Stimulated activated CD8-positive, alpha-beta memory T cell treated with anti-CD3 and anti-CD28 coated beads, Interleukin-7, amount 100 ng/mL, for 48 hours (primary cell): ENCODE data around the gene EIF2B1.
A peak's percentile ranks its signal among the peaks of the same experiment; 100 is the strongest.
"Not testable (repeated sequence)": the region's sequence is repeated elsewhere in the genome, so short reads cannot be mapped to it uniquely, and the experiment has no call there.

Experiments
- DNase-seq, 2 donors: peaks; one replicate each; pipeline ENCODE4 v3.0.0-alpha.2; 2020; ENCODE audit warnings: low read depth in 1 of 2; ENCODE audit errors: extremely low read depth in 1 of 2

Gene EIF2B1

DNA sequence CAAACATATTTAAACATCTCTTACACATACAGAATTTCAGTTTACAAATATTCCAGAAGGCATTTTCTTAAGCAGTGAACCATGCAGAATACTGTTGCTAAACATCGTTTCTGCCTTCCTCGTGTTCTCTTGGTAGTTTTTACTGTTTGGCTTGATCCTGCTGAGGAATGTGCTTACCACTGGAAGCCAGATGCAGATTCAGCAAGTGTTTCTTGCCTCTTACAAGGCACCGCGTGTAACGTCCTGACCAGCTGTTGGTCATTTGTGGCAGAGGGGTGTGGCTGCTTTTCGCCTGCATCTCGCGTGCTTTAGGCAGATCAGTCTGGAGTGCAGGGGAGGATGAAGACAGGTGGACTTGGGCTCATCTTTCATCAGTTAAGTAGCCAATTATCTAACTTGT lies 12.4 kb downstream of the EIF2B1 start:
- no peak for DNase-seq

GRCh38 chr12:123617580-123617979 lies 15.9 kb downstream of the EIF2B1 start:
- no peak for DNase-seq

- no peak for DNase-seq
Observed at GRCh38 chr12:123617144-123617543, 16.3 kb downstream of the EIF2B1 start.

- no peak for DNase-seq
Observed at GRCh38 chr12:123614531-123614930, 19.0 kb downstream of the EIF2B1 start.

DNA sequence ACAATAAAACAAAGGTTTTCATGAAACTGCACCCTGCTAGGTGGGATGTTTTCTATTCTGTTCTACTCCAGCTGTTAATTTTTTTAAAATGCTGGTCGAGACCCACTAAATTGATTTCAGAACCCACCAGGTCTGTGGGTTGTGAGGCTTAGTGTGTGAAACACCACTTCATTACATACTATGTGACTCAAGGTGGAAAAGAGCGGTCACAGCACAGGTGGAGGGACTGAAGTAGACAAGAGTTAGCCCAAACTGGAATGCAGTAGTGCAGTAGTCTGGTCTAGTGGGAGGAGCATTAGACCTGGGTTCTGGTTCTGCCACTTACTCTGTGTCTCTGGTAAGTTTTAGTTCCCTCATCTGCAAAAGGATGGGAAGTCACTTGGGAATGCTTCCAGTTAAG lies 19.4 kb downstream of the EIF2B1 start:
- peak in 1 of 2 donors; percentile 21 for DNase-seq

DNA sequence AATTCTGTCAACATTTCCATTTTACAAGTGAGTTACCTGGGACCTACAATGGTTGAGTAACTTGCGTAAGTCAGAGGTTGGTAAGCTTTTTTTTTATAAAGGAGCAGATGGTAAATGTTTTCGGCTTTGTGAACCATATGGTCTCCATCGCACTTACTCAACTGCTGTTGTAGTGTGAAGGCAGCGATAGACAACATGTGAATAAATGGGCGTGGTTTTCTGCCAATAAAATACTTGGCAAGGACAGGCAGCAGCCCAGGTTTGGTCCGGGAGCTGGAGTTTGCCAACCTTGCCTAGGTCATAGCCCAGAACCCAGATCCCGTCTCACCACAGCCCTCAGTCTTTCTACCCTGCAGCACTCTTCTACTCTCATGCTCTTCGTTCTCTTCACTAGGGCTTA lies 25.3 kb downstream of the EIF2B1 start:
- no peak for DNase-seq

- DNase-seq: no peak
Observed at GRCh38 chr12:123607756-123608155, 25.7 kb downstream of the EIF2B1 start.

DNA sequence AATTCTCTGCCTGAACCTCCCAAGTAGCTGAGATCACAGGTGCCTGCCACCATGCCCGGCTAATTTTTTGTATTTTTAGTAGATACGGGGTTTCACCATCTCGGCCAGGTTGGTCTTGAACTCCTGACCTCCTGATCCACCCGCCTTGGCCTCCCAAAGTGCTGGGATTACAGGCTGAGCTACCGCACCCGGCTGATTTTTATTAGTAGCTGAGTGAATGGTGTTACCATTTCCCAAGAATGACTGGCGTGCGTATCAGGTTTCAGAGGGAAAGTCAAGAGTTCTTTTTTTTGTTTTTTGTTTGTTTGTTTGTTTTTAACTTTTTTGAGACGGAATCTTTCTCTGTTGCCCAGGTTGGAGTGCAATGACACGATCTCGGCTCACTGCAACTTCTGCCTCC lies 30.0 kb downstream of the EIF2B1 start:
- not testable (repeated sequence) for DNase-seq

- DNase-seq: no peak
Observed at GRCh38 chr12:123602651-123603195, 30.8 kb downstream of the EIF2B1 start.

DNA sequence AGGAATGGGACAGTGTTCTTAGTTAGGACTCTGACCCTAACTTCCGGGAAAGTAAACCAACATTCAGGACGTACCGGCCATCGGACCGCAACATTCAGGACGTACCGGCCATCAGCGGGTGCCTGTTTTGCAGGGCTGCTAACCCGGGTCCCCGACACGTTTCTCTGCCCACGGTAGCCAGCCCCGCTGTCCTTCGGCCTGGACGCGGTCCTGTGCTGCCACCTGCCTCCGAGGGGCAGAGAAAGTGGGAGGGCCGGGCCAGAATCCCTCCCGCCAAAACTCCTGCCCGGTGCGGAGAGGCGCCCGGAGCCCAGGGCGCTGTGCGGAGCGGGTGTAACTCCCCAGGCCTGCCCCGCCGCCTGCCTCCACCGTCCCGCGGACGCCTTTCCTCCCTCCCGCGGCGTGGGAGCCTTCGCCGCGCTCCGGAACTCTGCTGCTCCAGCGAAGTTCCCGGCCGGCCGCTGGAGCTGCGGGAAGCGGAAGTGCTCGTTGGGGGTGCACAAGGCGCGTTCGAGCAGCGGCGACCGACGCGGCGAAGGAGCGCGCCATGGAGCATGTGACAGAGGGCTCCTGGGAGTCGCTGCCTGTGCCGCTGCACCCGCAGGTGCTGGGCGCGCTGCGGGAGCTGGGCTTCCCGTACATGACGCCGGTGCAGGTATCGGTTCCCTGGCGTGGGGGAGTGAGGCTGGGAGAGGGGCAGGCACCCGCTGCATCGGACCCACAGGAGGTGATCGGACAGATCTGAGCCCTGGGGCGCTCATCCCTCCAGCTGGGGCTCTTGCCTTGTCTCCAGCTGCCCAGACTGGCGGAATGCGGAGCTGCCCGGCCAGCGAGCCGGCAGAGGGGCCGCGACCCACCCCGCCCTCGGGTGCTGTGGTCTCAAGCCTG lies 31.6 kb downstream of the EIF2B1 start, which contains the start of gene DDX55:
DDX55 (plus strand) TSS at position 498 of the 888 bp plus-strand sequence; CDS start at position 548, 50 bp downstream.
- peak; percentile 71 to 73 for DNase-seq

DNA sequence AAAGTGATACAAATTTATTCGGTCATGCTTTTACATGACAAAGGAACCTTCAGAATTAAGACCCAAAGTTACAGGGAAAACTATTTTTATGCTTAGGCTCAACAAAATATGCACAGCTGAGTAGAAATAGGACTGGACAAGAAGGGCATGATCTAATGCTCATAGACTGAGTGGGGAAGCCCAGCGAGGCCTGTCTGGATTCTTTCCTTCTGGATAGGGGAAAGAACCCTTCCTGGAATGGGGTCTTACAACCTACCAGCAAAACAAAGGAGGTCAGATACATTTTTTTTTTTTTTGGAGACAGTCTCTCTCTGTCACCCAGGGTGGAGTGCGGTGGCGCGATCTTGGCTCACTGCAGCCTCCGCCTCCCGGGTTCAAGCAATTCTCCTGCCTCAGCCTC lies 33.8 kb downstream of the EIF2B1 start:
- DNase-seq: no peak

DNA sequence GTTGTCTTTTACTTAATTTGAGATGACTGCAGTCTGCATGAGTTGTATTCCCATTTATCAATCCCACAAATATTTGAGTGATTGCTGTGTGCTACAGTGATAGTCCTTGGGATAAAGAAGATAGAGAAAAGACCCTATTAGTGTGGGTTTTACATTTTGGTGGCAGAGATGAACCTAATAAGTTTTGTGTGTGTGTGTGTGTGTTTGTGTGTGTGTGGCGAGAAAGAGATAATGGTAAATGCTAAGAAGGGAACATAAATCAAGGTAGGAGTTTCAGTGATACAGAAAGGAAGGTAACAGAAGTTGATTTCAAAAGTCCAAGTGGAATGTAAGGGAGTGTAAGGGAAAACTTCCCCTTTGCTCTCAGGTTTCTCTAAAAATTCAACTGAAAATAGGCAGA lies 34.2 kb downstream of the EIF2B1 start:
- no peak for DNase-seq

- DNase-seq: no peak
Observed at GRCh38 chr12:123598522-123598921, 35.0 kb downstream of the EIF2B1 start.

DNA sequence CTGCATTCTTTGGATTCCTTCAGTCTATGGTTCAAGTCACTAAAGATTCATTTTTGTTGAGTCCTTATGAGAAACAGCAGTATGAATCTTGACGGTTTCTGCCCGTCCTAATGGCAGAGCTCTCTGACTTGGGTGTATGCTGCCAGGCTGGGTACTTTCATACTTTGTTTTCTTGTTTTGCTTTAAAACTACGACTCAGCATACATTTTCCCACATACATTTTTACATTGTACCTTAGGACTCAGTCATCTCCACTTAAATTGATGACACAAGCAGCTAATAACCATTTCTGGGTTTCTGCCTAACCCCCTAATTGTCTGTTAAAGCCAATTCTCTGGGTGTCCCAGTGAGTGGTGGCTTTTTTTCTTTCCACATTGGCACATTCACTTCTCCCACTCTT lies 36.4 kb downstream of the EIF2B1 start:
- no peak for DNase-seq

- no peak for DNase-seq
Observed at GRCh38 chr12:123595729-123596128, 37.8 kb downstream of the EIF2B1 start.

DNA sequence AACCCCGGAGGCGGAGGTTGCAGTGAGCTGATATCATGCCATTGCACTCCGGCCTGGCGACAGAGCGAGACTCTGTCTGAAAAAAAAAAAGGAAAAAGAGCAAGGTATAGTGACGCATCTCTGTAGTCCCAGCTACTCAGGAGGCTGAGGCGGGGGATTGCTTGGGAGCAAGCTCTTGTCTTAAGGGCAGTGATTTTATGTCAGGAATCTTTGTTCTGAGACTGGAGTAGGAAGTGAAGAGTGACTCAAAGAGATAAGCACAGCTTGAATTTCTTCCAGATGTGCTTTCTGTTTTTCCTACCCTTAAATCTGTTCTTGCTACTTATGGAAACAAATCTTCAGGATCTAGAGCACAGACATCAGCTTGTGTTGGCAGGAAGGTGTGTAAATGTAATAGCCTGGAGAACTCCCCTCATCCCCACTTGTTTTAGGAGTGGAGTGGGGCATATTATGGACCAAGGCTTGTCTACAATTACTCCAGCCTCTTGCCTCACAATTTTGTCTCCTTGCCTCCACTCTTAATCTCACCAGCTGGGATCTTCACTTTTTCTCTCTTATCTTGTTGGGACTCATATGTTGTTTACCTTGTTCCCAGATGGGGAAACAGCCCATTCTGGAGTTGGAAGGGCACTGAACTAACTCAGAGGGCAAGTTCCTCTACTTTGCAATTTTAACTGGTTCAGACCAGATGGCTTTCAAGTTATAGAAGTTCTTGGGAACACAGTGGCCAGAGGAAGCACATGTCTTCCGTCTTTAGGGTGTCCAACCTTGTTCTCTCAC lies 41.6 kb downstream of the EIF2B1 start:
- no peak for DNase-seq

- no peak for DNase-seq
Observed at GRCh38 chr12:123580772-123581171, 52.7 kb downstream of the EIF2B1 start.

DNA sequence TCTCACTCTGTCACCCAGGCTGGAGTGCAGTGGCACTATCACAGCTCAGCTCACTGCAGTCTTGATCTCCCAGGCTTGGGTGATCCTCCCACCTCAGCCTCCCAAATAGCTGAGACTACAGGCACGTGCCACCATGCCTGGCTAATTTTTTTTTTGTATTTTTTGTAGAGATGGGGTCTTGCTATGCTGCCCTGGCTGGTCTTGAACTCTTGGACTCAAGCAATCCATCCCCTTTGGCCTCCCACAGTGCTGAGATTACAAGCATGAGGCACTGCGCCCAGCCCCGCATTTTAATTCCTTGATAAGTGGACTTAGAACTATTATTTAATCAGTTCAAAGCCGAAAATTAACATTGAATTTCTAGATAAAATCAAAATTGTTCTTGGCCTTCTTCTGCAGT lies 54.7 kb downstream of the EIF2B1 start:
- not testable (repeated sequence) for DNase-seq

DNA sequence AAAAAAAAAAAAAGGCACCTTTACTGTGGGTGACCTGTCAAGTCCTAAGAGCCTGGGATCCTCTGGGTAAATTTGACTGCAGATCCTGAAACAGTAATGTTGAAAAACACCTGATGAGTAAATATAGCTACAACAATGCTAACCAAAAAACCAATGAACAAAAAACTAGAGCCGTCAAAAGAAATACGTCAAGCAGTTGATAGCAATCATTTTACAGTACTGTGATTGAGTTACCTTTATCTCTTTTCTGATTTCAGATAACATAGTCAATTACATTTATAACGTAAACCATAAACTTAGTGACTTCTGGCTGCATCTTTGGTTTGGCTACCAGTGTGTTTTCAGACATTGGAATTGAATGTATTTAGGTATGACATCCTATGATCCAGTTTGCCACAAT lies 55.2 kb downstream of the EIF2B1 start:
- no peak for DNase-seq

GRCh38 chr12:123576611-123577010 lies 56.9 kb downstream of the EIF2B1 start:
- no peak for DNase-seq

DNA sequence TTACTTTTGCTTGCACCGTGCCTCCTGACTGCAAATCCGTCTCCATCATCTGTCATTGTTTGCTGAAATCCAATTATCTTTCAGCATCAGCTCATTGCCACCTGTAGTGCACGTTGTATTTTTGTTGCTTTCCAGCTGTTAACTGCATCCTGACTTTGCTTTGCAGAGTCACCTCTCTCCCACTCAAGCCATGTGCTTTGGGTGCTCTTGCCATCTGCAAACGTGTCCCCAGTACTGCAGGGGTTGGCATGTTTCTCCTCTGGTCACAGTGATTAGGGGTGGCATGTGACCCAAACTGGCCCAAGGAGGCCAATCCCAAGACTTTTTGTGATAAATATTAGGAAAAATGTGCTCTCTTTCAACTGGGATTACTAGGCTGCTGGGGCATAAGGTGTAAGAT lies 59.6 kb downstream of the EIF2B1 start:
- DNase-seq: no peak

DNA sequence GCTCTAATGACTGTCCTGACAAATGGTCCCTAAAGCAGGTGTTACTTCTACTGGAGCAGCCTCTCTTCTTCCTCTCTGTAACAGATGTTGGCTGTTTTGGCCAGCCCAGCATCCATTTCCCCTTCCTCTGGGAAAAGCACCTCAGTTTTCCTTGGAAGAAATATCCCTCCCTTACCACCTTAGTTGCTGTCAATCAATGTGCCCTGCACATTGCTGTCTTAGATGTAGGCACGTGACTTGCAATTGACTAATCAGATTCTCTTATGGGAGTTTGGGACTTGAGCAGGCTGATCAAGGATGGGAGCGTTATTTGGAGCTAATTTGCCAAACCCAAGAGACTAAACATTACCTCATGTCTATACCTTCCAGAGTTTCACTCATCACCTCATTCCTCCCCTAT lies 61.1 kb downstream of the EIF2B1 start:
- DNase-seq: no peak
